Glutamatergic neuron (in vitro differentiated cells): ENCODE data around the gene PDAP1. TPM values are rescaled to one million over a fixed set of nuclear protein-coding genes. Genes with fewer than 3 reads are reported as not detected.
A peak's percentile ranks its signal among the peaks of the same experiment; 100 is the strongest.

Experiments
- DNase-seq: peaks from one replicate; pipeline ENCODE4 v3.0.0; 2022
- H3K27ac Mint-ChIP-seq: one replicate; pipeline ENCODE4 v1.8.0; 2020; ENCODE audit warnings: mild to moderate bottlenecking, mixed read lengths, inconsistent platforms; ENCODE audit not compliant: unreplicated experiment
- H3K27me3 Mint-ChIP-seq: one replicate; pipeline ENCODE4 v1.8.0; 2020; ENCODE audit warnings: mild to moderate bottlenecking, moderate library complexity, mixed read lengths, inconsistent platforms; ENCODE audit not compliant: unreplicated experiment
- H3K36me3 Mint-ChIP-seq: one replicate; pipeline ENCODE4 v1.8.0; 2020; ENCODE audit warnings: mild to moderate bottlenecking, mixed read lengths, inconsistent platforms; ENCODE audit not compliant: unreplicated experiment
- H3K4me1 Mint-ChIP-seq: one replicate; pipeline ENCODE4 v1.8.0; 2020; ENCODE audit warnings: mild to moderate bottlenecking, low read depth, mixed read lengths, inconsistent platforms; ENCODE audit not compliant: unreplicated experiment
- H3K4me3 Mint-ChIP-seq: one replicate; pipeline ENCODE4 v1.8.0; 2020; ENCODE audit warnings: mild to moderate bottlenecking, mixed read lengths, inconsistent platforms; ENCODE audit not compliant: unreplicated experiment
- H3K9me3 Mint-ChIP-seq: one replicate; pipeline ENCODE4 v1.8.0; 2020; ENCODE audit warnings: mild to moderate bottlenecking, moderate library complexity, mixed read lengths, inconsistent platforms; ENCODE audit not compliant: unreplicated experiment
- CTCF ChIP-seq: fragments of 200-600 bp; sonication (generic); IDR thresholded peaks from one replicate; pipeline ENCODE4 v1.5.0; 2021; ENCODE audit not compliant: partially characterized antibody, unreplicated experiment
- total RNA-seq: library from RNA; stranded (reverse); fragmentation: NEBNext Ultra II Directional; extraction: Animal tissue kit (Norgen Biotek cat#: 25700); gene quantifications from one replicate; pipeline ENCODE4 v1.2.1, GENCODE V29; 2021; ENCODE audit not compliant: unreplicated experiment

Gene PDAP1
- total RNA-seq, 1 donor from 2014 or later = 134 TPM

GRCh38 chr7:99455874-99456273, 47.5 kb upstream of the PDAP1 start:
- peaks cover 8% of the 10 kb centered on the region for H3K9me3 Mint-ChIP-seq
- peaks cover 6% of the 10 kb centered on the region for H3K27me3 Mint-ChIP-seq
- no peak for DNase-seq
- peak overlapping the region; percentile 68 for H3K27ac Mint-ChIP-seq
- no peak for TF ChIP-seq CTCF
- no peak overlapping the region for H3K4me3 Mint-ChIP-seq
- H3K36me3 Mint-ChIP-seq = no peaks in the 10 kb centered on the region
- H3K4me1 Mint-ChIP-seq = peaks cover 17% of the 10 kb centered on the region

GRCh38 chr7:99453105-99453504, 44.7 kb upstream of the PDAP1 start:
- peaks cover 4% of the 10 kb centered on the region for H3K27me3 Mint-ChIP-seq
- no peak for DNase-seq
- no peak overlapping the region for H3K4me3 Mint-ChIP-seq
- H3K4me1 Mint-ChIP-seq = peaks cover 11% of the 10 kb centered on the region
- no peak overlapping the region for H3K27ac Mint-ChIP-seq
- peaks cover 5% of the 10 kb centered on the region for H3K9me3 Mint-ChIP-seq
- TF ChIP-seq CTCF = no peak
- H3K36me3 Mint-ChIP-seq = no peaks in the 10 kb centered on the region

GRCh38 chr7:99452541-99452940, 44.1 kb upstream of the PDAP1 start:
- no peak for DNase-seq
- Mint-ChIP-seq H3K9me3 (peaks cover 5% of the 10 kb centered on the region), H3K4me1 (peaks cover 11% of the 10 kb centered on the region), H3K27ac (no peak overlapping the region), H3K36me3 (no peaks in the 10 kb centered on the region), H3K27me3 (peaks cover 4% of the 10 kb centered on the region), H3K4me3 (no peak overlapping the region)
- no peak for TF ChIP-seq CTCF

GRCh38 chr7:99451936-99452335, 43.5 kb upstream of the PDAP1 start:
- Mint-ChIP-seq H3K4me3 (no peak overlapping the region), H3K27me3 (peaks cover 4% of the 10 kb centered on the region), H3K9me3 (peaks cover 4% of the 10 kb centered on the region), H3K36me3 (no peaks in the 10 kb centered on the region), H3K4me1 (peaks cover 8% of the 10 kb centered on the region), H3K27ac (no peak overlapping the region)
- TF ChIP-seq CTCF = no peak
- no peak for DNase-seq

GRCh38 chr7:99449326-99449725, 40.9 kb upstream of the PDAP1 start:
- Mint-ChIP-seq H3K27ac (no peak overlapping the region), H3K4me1 (no peaks in the 10 kb centered on the region), H3K36me3 (no peaks in the 10 kb centered on the region), H3K9me3 (peaks cover 2% of the 10 kb centered on the region), H3K4me3 (no peak overlapping the region), H3K27me3 (no peaks in the 10 kb centered on the region)
- TF ChIP-seq CTCF = no peak
- no peak for DNase-seq
